ENCODE measurements around the gene GMDS.

DNA sequence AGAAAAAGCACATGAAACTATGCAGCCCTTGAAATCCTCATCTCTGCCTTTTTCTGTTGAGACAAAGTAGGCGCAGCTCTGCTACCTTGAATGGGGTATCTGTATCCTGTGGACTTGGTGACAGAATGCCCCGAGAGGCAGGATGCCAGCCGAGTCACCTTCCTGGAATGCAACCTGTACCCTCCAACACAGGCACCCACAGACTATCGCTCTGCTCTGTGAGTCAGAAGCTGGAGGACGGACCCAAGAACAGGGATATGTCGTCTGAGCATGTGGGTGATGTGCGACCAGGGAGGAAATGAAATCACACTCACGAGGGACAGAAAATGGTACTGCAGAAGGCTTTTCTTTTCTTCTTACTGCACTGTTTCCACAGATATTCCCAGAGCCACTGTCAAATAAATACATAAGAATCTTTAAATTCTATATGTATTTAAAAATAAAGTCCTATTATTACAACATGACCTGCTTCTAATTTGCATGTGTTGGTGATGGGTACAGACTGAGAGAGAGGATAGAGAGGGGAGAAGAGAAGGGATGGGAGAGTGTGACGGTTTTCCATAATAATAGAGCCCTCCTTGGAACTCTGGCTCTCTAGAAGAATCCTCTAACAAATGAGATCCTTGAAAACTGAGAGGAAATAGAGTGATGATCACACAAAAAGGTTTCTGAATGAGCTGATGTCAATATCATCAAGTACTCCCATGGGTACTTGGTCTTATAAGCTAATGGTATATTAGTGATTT is 327.6 kb downstream of the GMDS start:
- TF ChIP-seq, protein P1, sequence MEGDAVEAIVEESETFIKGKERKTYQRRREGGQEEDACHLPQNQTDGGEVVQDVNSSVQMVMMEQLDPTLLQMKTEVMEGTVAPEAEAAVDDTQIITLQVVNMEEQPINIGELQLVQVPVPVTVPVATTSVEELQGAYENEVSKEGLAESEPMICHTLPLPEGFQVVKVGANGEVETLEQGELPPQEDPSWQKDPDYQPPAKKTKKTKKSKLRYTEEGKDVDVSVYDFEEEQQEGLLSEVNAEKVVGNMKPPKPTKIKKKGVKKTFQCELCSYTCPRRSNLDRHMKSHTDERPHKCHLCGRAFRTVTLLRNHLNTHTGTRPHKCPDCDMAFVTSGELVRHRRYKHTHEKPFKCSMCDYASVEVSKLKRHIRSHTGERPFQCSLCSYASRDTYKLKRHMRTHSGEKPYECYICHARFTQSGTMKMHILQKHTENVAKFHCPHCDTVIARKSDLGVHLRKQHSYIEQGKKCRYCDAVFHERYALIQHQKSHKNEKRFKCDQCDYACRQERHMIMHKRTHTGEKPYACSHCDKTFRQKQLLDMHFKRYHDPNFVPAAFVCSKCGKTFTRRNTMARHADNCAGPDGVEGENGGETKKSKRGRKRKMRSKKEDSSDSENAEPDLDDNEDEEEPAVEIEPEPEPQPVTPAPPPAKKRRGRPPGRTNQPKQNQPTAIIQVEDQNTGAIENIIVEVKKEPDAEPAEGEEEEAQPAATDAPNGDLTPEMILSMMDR (IDR thresholded peaks at IDR 0.05; ENCODE audit: control extremely low read depth in 1 of 3, insufficient read depth in 1 of 3, low read depth in 1 of 3, low read length in 3 of 3): no peak
- TF ChIP-seq POLR2A (IDR thresholded peaks at IDR 0.05; ENCODE audit: control extremely low read depth in 1 of 2, low read depth in 2 of 2, low read length in 2 of 2): no peak
- TF ChIP-seq HDAC2 (IDR thresholded peaks at IDR 0.05; ENCODE audit: borderline replicate concordance in 1 of 2, low read depth in 2 of 2, low read length in 2 of 2): no peak
- no peak for TF ChIP-seq YY1 (IDR thresholded peaks at IDR 0.05; ENCODE audit: low read depth, low read length)
- TF ChIP-seq, protein P2, sequence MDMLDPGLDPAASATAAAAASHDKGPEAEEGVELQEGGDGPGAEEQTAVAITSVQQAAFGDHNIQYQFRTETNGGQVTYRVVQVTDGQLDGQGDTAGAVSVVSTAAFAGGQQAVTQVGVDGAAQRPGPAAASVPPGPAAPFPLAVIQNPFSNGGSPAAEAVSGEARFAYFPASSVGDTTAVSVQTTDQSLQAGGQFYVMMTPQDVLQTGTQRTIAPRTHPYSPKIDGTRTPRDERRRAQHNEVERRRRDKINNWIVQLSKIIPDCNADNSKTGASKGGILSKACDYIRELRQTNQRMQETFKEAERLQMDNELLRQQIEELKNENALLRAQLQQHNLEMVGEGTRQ (IDR thresholded peaks at IDR 0.05; ENCODE audit: low read length): no peak
- TF ChIP-seq BCL11A (IDR thresholded peaks at IDR 0.05; ENCODE audit: low read depth in 2 of 2, low read length in 2 of 2): no peak
- no peak for TF ChIP-seq MAX (IDR thresholded peaks at IDR 0.05)
- no peak for TF ChIP-seq RAD21 (IDR thresholded peaks at IDR 0.05 in 1 of 2, conservative IDR thresholded peaks at IDR 0.05 in 1 of 2; ENCODE audit: low read depth in 2 of 2, low read length in 2 of 2)
